Right ventricle myocardium inferior (tissue), 1 donor: ENCODE results near the gene KCNQ1. TPM values are rescaled to one million over a fixed set of nuclear protein-coding genes. Genes with fewer than 3 reads are reported as not detected.

Source experiments
- ATAC-seq: fragments of 200-7000 bp; cut with Tn5 transposase; one replicate; pipeline ENCODE4 v1.9.1; 2020; ENCODE audit warnings: mild to moderate bottlenecking, moderate library complexity
- DNase-seq: peaks from one replicate; pipeline ENCODE4 v3.0.0; 2021; ENCODE audit errors: missing footprints
- intact Hi-C: fragments of 100-400 bp; cut with DNase I; formaldehyde crosslinking; loops from one replicate; pipeline ENCODE4 v1.11.0; 2022
- total RNA-seq: library from RNA; stranded (reverse); fragmentation: NEBNext Ultra II Directional; extraction: Animal tissue kit (Norgen Biotek cat#: 25700); gene quantifications from one replicate; pipeline ENCODE4 v1.2.1, GENCODE V29; 2021
- donor health status: DM: no; HTN: yes; CAD: no; lungs with severe emphysema.

The KCNQ1 gene
- total RNA-seq, 1 donor from 2014 or later: 40.0 TPM

DNA sequence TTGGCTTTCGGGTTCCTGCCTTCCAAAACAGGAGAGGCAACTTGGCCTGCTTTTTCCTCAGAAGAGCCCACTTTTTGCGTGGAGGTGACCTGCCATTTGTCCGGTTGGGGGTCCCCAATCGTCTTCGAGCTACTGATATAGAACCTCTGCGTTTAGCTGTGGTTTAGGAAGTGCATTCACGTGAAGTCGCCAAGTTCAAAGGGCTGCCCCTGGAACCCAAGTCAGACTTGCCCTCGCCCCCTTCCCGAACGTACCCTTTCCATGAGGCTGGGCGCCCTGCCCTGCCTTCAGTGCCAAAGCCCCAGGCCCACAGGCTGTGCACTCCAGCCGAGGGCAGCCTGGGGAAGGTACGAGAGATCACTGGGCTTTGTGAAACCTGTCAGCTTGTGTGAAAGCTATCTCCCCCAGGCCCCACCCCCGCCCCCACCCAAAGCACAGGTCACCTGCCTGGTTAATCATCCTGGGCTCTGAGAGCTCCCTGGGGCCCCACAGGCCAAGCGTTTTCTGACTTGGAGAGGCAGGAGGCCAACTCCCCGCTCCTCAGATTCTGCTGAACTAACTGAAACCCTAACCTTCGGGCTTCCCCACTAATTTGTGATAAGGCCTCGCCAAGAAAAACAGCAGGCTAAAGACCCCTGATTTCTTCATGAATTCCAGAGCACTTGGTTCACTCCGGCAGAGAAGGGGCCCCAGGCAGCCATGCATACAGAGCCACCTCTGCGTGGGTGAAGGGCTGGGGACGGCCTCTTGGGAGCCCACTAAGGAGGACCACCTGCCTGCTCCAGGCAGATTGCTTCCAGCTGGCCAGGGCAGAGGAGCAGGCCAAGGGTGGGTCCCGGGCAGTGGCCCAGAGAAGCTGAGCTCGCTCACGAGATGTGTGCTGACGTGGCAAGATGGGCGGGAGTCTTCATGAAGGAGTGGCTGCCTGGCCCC lies 280.8 kb downstream of the KCNQ1 start:
- intact Hi-C loops: no loop called here
- DNase-seq (peak; percentile 84), ATAC-seq (peak; percentile 58)

DNA sequence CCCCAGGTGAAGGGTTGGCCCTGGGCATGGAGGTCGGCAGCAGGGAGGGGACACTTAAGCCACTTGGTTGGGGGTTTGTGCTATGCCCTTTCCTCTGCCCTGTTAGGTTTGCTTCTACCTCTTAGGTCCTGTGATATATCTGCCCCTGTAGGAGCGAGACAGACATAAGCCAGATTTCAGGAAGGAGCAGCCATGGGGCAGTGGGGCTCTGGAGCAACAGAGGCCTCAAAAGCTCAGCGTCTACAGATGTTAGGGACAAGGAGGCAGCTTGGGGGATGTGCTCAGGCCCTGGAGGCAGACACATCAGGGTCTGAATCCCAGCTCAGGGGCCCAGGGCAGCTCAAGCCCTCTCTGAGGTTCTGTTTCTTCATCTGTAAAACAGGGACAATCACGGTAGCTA lies 282.2 kb downstream of the KCNQ1 start:
- ATAC-seq: no peak
- no peak for DNase-seq
- intact Hi-C loops: no loop called here

DNA sequence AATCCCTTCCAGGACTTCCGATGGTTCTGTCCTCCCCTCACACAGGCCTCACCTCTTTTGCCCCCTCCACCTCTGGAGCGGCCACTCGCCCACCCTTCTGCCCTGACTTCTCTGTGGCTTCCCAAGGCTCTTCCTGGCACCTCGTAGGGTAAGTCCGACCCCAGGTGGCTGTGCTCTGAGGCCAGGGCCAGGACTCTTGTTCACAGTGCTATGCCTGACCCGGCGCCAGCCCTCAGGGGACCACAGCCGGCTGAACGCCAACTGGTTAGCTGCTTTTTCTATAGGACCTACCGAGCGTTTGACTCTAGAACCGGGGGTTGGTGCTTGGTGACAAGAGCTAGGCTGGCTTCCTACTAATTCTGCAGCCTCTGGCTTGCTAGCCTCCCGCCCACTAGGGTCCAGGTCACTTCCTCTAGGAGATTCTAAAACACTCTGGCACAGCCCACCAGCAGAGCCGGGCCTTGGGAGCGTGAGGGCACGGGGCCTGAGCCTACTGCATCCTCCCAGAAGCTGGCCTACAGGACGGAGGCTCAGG lies 283.4 kb downstream of the KCNQ1 start:
- no peak for ATAC-seq
- DNase-seq: no peak
- intact Hi-C loops: no loop called here

DNA sequence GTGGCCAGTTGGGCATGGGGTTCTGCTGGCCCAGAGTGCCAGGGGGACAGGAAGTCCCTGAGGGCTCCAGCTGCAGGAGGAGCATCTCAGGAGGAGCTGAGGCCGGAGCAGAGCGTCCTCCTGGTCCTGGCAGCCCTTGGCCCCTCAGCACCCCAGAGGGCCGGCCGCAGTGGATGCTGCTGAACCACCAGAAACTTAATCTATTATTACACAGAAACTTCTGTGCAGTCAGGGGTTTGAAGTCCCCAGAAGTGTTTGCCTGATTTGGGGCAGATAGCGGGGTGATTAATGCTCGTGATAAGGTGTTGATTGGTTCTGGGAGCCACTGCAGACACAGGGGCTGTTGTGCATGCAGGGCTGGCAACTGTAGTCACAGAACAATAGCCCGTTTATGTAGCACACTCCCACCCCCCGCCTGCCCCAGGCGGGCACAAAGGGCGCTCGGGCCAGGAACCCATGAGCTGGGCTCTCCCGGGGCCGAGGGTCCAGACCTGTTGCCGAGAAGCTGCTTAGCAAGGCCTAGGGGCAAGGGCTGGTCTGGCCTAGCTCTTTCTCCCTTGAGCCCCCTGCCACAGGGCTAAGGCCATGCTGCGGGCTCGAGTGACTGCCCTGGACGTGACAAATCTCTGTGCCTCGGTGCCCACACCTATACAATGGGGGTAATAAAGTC lies 284.0 kb downstream of the KCNQ1 start:
- intact Hi-C loops: no loop called here
- DNase-seq (no peak), ATAC-seq (no peak)

DNA sequence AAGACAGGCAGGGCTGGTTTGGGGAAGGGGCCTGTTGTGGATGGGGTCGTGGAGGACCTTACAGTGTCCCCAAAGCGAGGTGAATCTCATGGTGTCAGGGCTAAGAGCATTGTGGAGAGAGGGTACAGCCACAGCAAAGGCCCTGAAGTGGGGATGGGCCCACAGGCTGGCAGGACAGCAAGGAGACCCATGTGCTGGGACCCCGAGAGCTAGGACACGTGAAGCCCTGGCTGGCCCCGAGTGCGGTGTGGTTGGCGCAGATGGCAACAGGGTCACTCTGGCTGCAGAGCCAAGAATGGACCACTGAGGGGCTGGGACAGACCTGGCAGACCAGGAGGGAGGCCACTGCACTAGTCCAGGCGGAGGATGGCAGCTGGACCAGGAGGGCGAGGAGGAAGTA lies 285.0 kb downstream of the KCNQ1 start:
- DNase-seq: no peak
- intact Hi-C loops: no loop called here
- no peak for ATAC-seq

DNA sequence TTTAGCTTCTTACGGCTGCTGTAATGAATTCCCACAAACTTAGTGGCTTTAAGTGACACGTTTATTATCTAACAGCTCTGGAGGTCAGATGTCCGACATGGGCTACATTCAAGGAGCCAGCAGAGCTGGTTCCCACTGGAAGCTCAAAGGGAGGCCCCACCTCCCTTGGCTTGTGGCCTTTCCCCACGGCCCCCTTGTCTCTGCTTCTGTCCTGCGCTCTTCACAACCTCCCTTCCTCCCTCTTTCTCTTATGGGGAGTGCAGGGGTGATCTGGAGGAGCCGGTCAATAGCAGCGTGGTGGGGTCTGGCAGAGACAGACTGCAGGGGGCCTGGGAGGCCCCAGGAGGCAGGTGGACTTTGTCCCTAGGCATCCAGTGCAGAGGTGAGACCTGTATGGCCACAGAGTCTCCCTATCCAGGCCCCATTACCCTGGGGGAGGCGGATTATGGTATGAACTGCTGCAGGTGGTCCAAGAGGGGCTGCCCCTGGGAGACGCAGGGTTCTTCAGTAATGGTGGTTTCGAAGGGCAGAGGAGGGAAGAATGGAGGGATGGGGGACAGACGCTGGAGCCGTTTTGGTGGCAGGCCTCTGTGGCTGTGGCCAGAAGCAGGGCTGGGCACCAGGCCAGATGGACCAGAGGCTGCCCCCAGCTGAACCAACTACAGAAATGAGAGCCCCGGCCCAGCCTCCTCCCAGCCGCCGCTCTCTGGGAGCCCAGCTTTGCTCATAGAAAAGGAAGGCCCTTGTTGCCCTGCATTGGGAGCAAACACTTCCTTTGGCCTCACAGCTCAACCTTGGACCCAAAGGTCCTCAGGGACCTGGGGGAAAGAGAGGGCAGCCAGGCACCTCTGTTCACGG lies 285.7 kb downstream of the KCNQ1 start:
- no peak for ATAC-seq
- DNase-seq: no peak
- intact Hi-C loops: no loop called here

DNA sequence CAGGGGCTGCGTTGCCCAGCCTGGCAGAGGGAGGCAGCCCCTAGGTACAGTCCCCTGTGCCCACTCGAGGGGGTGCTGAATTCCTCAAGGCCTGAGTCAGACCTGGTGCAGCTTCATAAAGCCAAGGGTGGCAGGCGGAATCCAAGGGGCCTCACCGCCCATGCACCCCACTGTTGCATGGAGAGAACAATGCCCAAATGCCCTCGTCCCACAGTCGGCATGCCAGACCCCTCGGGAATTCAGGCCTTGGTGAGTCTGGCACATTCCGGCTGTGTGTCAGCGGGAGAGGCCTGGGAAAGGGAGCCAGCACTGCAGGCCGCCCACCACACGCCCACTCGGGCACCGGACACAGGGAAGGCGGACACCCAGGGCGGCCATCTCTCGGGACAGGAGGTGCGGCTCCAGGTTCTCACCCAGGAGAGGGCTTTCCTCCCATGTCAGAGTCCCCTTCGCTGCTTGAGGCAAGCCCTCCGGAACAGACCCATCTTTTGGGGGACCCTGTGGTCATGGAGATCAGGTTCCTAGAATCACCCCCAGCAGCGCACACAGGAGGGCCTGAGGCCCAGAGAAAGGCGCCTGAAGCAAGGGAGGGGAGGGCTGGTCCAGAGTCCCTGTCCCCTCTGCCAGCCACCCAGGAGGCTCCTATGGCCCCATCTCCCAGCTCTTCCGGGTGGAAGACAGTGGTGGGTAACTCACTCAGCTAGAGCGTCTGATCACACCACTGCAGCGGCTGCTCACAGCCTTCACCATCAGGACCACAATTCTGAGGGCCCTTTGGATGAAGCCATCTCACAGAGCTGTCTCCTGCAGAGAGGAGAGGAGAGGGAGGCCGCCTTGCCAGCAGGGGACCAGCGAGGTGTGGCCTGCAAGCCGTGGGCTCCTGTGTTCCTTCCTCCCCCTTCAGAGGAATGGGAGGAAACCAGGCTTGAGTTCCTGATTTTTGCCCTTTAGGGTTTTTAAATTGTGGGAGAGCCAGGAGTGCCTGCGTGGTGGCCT lies 286.6 kb downstream of the KCNQ1 start:
- intact Hi-C loops: no loop called here
- ATAC-seq: no peak
- peak; percentile 30 for DNase-seq

DNA sequence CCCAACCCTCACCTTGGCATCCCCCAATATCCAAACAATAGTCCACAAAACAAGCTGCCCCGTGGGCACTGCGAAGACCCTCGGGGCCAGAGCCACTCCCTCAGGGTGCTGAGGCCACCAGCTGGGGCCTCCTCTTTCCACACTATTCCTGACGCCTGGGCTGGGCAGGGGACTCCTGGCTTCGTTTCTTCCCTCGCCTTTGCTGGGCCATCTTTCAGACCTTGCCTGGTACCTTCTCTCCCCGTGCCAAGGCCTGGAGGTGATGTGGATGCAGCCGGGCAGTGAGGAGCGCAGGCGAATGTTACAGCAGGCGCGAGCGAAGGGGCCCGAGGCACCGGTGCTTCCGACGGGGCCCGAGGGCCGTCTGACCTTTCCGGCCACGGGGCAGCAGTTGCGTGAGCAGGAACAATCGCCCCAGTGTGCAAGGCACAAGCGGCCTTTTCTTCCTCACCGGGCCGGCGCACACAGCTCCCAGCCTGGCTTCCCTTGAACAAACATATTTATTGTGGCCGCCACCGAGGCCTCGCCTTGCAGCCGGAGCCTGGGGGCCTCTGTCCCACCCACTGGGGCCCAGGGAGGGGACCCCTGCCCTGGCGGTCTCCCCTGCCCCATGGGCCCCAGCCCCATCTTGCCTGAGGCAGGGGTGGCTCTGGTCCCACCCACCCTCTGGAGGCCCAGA lies 287.6 kb downstream of the KCNQ1 start:
- intact Hi-C loops: no loop called here
- peak; percentile 60 for DNase-seq
- no peak for ATAC-seq

DNA sequence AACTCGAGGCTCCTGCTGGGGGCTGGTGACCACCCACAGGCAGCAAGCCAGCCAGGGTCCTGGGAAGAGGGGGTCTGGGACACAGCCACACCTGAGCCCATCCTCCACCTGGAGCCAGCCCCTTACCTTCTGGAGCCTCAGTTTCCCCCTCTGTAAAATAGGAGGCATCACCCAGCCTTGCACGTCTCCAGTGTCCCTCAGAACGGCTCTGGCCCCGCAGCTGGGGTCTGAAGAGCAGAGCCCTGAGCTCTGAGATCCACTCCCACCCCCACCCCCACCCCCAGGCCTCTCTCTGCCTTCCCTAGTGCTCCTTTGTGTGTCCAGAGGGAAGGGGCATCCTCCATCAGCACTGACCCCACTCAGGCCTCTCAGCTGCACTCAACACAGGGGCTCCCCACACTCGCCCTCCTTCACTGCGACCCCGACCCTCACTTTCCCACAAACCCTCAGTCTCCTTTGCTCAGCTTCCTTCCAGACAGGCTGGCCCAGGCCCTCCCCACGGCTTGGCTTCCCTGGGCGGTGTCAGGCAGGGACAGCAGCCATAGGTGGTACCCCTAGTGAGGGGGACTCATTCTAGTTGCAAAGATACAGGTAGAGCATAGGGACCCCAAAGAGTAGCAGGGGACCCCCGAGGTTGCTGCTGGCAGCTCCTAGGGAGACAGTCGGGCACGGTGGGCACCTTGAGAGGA lies 288.3 kb downstream of the KCNQ1 start:
- intact Hi-C loops: no loop called here
- no peak for DNase-seq
- ATAC-seq: no peak

DNA sequence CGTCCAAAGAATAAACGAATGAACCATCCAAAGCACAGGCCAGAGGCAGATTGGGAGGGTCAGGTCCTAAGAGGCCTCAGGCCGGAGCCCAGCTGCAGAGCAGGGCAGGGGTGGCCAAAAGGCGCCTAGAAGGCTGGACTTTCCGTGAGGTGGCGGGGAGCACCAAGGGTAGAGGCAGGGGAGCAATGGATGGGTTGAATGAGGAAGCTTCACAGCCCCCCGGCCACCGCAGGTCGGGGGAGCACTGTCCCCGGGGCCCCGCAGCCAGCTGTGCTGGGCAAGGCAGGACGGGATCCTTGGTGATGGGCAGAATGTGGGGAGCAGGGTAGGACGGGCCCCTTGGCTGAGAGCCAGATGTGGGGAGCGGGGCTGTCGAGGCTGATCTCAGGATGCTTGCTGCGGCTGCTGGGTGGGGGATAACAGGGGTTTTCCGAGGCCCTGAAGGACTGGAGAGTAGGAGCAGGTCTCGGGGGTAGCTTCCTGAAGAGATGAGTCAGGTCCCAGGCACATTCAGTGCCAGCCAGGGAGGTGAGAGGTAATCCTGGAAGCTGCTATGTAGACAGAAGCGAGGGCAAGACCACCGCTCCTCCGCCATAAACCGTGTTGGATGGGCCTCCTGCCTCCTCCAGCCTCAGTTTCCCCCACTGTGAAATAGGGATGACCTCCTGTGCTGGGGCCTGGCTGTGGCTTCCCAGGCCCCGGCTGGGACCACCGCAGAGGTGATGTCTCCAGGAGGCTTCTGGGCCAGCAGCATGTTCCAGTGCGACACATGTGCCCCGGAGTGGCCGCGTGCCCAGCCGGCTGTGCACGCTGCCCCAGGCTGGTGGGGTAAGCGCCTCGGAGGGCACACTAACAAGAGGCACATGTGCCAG lies 289.6 kb downstream of the KCNQ1 start:
- DNase-seq (peak; percentile 65), ATAC-seq (no peak)
- intact Hi-C loops: no loop called here

DNA sequence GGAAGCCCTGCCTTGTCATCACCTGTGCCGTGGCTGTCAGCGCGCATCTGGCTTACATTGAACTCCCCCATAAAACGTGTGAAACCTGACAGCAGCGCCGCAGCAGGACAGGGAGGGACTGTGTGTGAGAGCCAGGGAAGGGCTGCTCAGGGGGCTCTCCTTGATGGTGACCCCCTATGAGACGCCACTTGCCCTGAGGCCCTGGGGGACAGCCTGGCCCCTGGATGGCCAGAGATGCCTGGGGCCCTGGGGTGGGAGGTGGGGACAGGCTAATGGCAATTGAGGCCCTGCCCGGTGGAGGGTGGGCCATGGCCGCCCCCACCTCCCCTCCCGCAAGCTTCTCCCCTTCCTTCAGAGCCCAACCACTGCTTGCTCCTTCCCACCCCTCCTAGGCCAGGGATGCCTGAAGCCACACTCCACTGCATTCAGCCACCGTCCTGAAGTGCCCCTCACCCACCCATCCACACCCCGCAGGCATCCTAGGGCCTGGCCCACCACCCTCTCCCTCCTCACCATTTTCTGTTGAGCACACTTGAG lies 290.3 kb downstream of the KCNQ1 start:
- DNase-seq (no peak), ATAC-seq (no peak)
- intact Hi-C loops: no loop called here

DNA sequence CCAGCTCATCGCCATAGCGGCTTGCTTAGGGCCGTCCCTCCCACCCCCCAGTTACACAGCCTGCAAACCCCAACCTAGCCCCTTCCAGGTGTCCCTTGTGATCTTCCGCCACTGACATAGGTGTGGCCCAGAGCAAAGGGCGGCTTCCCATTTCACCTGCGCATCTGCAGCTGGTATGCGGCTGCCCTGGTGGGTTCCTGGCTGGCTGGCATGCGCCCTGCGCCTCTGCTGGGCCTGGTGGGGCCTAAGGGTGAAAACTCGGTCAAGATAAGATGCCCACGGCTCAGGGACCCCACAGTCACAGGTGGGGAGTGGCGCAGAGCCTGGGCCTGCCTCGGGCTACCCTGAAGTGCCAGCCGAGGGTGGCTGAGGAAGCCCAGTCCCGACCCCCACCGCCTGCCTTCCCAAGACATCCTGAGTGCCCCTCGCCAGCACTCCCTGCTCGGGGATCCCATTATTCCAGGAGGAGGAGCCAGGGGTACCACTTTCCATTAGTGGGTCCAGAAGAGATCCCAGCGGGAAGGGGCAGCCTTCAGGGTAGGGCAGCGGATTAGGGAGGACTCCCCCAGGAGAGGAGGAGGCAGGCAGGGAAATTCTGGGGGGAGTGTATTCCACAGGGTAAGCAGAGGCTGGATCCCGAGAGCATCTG lies 291.9 kb downstream of the KCNQ1 start:
- intact Hi-C loops: no loop called here
- DNase-seq (peak; percentile 53), ATAC-seq (no peak)

DNA sequence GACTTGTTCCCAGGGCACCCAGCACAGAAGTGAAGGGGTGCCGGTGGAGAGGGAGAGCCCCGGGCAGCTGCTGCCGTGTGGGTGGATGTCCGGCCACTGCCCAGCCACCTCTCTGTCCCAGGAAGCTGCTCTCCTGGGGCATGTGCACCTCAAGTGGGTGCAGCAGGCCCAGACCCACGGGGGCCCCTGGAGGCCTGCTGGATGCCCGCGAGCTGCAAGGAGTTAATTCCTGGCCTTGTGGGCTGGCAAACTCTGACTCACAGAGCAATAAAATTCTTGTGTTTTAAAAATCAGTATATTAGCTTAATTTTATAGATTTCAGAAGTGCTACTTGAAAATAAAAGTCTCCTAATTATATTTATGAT lies 292.4 kb downstream of the KCNQ1 start:
- intact Hi-C loops: no loop called here
- DNase-seq (no peak), ATAC-seq (no peak)

DNA sequence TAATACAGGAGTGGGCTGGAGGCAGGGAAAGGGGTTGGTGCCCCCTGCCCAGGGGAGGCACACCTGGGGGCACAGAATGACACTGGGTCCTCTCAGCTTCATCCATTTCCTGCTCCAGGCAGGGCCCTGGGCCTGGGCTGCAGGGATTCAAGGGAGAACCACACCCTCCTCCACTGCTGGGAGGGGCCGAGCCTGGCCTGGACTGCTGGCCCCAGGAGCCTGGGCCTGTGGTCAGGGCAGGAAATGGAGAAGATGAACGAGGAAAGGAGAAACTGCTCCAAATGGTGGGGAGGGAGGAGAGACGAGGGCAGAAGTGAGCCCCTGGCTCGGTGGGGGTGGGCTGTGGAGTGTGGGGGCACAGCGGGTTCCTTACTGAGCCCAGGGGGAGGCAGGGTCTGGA lies 293.1 kb downstream of the KCNQ1 start:
- DNase-seq: peak; percentile 27
- ATAC-seq: peak; percentile 42
- intact Hi-C loops: no loop called here
